HuH-7 (cell line): ENCODE results near the gene ACO1.

Experiments
- DNase-seq: peaks from one replicate; pipeline ENCODE4 v3.0.0; 2011; ENCODE audit warnings: low spot score

ACO1 gene

GRCh38 chr9:32382565-32383320, 1.7 kb upstream of the ACO1 start:
- no peak for DNase-seq

DNA sequence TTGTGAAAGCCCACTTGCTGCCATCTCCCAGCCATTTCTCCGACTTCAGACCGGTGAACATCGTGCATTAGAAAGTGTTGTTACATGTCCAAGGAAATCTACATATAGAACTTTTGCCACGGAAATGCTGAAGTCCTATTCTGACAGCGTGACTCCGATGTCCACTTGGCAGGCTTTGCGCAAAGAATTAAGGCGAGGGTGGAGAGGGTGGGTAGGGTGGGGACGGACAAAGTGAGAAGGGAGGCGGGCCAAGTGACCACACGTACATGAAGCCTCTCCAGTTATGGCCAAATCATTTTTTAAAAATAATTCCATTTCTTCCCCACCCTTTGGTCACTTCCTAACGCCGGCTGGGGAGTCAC, 460 bp upstream of the ACO1 start:
- no peak for DNase-seq

- DNase-seq = no peak
Observed at GRCh38 chr9:32385152-32385884, 875 bp downstream of the ACO1 start.

GRCh38 chr9:32385885-32386283, 1.4 kb downstream of the ACO1 start:
- DNase-seq = no peak

DNA sequence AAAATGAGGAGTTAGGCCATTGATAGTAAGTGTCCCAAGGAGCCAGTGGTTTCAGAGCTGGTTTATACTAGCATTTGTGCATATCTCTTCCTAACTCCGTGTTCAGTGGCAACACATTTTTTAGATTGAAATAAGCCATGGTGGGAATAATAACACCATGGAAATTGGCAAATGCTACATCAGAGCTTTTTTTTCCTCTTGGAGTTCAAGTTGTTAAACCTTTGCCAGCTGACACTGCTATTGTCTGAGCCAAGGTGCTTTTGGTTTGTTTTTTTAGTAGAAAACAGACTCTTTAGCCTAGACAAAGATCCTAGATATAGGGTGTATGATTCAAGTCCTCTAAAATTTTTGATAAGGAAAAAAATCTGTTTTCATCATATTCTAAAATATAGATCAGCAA, 2.8 kb downstream of the ACO1 start:
- DNase-seq = no peak

- DNase-seq = no peak
Observed at GRCh38 chr9:32389365-32389764, 4.9 kb downstream of the ACO1 start.

GRCh38 chr9:32393911-32394310, 9.5 kb downstream of the ACO1 start:
- DNase-seq = no peak

GRCh38 chr9:32394381-32395049, 10.1 kb downstream of the ACO1 start:
- no peak for DNase-seq

DNA sequence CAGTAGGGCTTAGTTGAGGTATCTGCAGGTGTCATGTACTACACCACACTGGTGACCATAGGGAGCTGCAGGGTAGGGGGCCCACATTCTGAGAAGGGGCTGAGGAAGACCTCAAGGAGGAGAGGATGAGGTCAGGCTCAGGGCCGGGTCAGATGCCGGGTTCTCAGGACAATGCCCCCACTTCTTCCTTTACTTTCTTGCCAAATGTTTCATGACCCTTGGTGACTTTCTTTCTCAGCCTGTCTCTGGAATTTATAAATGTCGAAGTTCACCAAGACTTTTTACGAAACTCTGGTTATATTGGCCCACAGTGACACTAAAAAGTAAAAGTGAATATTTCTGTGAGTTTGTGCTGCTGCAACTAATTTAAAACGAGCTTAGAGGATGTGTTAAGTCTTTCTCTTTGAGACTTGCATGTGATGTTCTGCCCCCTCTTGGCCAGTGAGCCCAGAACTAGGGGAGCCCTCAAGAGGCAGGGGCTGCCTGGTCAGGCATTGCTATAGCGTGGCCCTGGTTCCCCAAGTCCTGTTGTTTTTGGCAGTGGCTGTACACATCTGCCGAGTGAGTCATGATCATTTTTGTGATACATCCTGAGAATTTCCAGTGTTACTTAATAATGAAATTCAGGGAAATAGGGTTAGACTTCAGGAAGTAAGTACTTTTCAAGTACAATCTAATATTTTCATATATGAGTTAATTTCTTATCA, 11.2 kb downstream of the ACO1 start:
- no peak for DNase-seq

GRCh38 chr9:32398207-32398606, 13.8 kb downstream of the ACO1 start:
- no peak for DNase-seq

- no peak for DNase-seq
Observed at GRCh38 chr9:32399110-32399815, 14.8 kb downstream of the ACO1 start.

DNA sequence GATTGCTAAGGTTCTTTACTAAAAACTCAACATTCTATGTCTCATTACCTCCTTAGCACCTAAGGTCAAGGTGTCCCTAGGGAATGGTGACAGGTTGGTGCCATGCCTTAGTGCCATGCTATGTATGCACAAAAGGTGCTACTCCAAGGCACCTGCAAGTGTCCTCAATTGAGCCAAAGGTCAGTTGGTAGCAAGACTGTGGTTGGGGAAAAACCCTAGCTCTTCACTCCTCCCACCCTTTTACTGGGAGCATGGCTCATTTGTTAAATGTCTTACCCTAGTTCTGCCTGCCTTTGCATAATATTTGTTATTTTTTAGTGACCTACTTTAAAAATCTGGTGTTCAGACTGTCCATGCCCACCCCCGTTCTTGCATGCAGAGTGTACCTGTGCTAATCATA, 17.0 kb downstream of the ACO1 start:
- no peak for DNase-seq

- no peak for DNase-seq
Observed at GRCh38 chr9:32403567-32404260, 19.3 kb downstream of the ACO1 start.

DNA sequence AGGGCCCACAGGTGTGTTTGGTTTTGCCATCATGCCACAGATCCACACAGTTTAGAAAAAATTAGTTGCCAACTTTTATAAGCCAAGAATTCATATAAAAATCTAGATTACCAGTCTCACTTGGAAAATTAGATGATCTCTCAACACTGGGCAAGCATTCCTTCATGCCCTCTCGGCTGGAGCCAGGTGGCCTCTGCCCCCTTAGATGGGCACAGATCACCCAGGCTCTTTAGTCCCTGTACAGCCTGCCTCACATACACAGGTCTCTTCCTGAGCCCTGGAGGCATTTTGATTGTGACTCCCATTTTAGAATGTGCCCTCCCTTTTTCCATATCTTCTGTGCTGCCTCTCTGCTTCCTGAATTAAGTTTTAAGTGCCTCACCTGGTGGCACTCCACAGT, 20.0 kb downstream of the ACO1 start:
- no peak for DNase-seq

GRCh38 chr9:32404856-32405255, 20.4 kb downstream of the ACO1 start:
- DNase-seq = no peak

- DNase-seq = no peak
Observed at GRCh38 chr9:32405506-32405905, 21.1 kb downstream of the ACO1 start.

DNA sequence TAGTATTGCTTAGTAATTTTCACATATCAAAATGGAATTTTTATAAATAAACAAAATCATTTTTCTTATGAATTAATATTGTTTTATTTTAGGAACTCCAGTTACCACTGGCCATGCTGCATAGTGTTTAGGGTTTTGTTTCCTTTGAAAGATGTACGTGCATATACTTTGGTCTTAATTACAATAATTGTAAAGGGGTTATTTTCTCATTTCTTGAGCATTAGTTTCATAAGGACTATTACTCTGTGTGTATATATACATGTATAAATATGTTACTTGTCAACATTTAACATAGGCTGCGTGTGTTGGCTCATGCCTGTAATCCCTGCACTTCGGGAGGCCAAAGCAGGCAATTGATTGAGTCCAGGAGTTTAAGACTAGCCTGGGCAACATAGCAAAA, 21.6 kb downstream of the ACO1 start:
- no peak for DNase-seq

GRCh38 chr9:32411753-32412152, 27.3 kb downstream of the ACO1 start:
- no peak for DNase-seq

DNA sequence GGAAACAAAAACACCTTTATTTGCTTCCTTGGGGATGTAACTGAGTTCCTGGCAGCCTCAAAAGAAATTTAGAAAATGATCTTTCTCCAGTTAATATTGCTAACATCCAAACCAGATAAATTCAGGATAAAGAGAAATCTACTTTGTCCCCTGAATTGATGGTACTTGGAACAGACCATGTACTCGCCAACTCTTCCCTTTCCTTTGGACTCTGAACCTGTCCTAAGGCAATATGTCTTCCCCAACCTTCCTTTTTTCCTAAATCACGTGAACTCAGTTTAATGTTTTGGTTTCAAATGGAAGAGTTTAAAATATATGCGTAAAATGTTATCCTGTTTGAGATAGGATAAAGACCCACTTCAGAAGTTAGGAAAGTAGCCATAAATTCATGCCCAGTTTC, 28.0 kb downstream of the ACO1 start:
- no peak for DNase-seq

- DNase-seq = no peak
Observed at GRCh38 chr9:32413424-32413823, 29.0 kb downstream of the ACO1 start.

- no peak for DNase-seq
Observed at GRCh38 chr9:32414856-32415255, 30.4 kb downstream of the ACO1 start.
